Muscle of arm (tissue), 14 donors: ENCODE measurements around the gene AVL9. TPM values are rescaled to one million over a fixed set of nuclear protein-coding genes. Genes with fewer than 3 reads are reported as not detected.
"Not testable (repeated sequence)": the region's sequence is repeated elsewhere in the genome, so short reads cannot be mapped to it uniquely, and the experiment has no call there.

Source experiments
- DNase-seq: peaks from one replicate; pipeline ENCODE4 v3.0.0-alpha.2; 2013
- long read RNA-seq, 11 donors: transcript quantifications; one replicate each; lab custom pipeline, GENCODE V29; 2026
- polyA plus RNA-seq, 12 donors: library from polyadenylated mRNA; unstranded; fragments of 120-200 nt; gene quantifications; one replicate each; pipeline ENCODE4 v1.2.1, GENCODE V29; 2013; ENCODE audit not compliant: insufficient read length in 12 of 12

The AVL9 gene
- polyA plus RNA-seq, result 10 to 100 TPM in 11 of 12 donors, not detected in 1; 12.9 to 27.1 (median 14.4) TPM
- long read RNA-seq, donor 1, full-length matches to known transcripts, result 3 of 3 reads
- long read RNA-seq, donor 1, partial matches to known transcripts, result 0 of 3 reads
- long read RNA-seq, donor 1, other reads (novel, unspliced or antisense), result 0 of 3 reads
- long read RNA-seq, donor 2, full-length matches to known transcripts, result 1 of 1 reads
- long read RNA-seq, donor 2, partial matches to known transcripts, result 0 of 1 reads
- long read RNA-seq, donor 2, other reads (novel, unspliced or antisense), result 0 of 1 reads
- long read RNA-seq, donor 3, result 0 reads
- long read RNA-seq, donor 4, partial matches to known transcripts, result 13 of 61 reads
- long read RNA-seq, donor 4, other reads (novel, unspliced or antisense), result 48 of 61 reads
- long read RNA-seq, donor 5, full-length matches to known transcripts, result 1 of 1 reads
- long read RNA-seq, donor 5, partial matches to known transcripts, result 0 of 1 reads
- long read RNA-seq, donor 5, other reads (novel, unspliced or antisense), result 0 of 1 reads
- long read RNA-seq, donor 6, partial matches to known transcripts, result 0 of 1 reads
- long read RNA-seq, donor 6, other reads (novel, unspliced or antisense), result 0 of 1 reads
- long read RNA-seq, donor 7, result 0 reads
- long read RNA-seq, donor 8, result 0 reads
- long read RNA-seq, donor 9, result 0 reads
- long read RNA-seq, donor 10, full-length matches to known transcripts, result 1 of 1 reads
- long read RNA-seq, donor 10, partial matches to known transcripts, result 0 of 1 reads
- long read RNA-seq, donor 10, other reads (novel, unspliced or antisense), result 0 of 1 reads
- long read RNA-seq, donor 11, full-length matches to known transcripts, result 2 of 2 reads
- long read RNA-seq, donor 11, partial matches to known transcripts, result 0 of 2 reads
- long read RNA-seq, donor 11, other reads (novel, unspliced or antisense), result 0 of 2 reads

GRCh38 chr7:32495298-32496051 is at the start of gene AVL9:
Gene AVL9 (plus strand): TSS chr7:32495489. CDS start chr7:32495710, 221 bp downstream.
- DNase-seq, result peak; percentile 96

- no peak for DNase-seq
Observed at GRCh38 chr7:32447218-32447617, 48.1 kb upstream of the AVL9 start.

GRCh38 chr7:32453341-32454011 is 41.8 kb upstream of the AVL9 start:
- DNase-seq, result no peak

- DNase-seq, result no peak
Observed at GRCh38 chr7:32458025-32458424, 37.3 kb upstream of the AVL9 start.

GRCh38 chr7:32459788-32460187 is 35.5 kb upstream of the AVL9 start:
- DNase-seq, result no peak

GRCh38 chr7:32461484-32461883 is 33.8 kb upstream of the AVL9 start:
- DNase-seq, result no peak

GRCh38 chr7:32462451-32462850 is 32.8 kb upstream of the AVL9 start:
- DNase-seq, result no peak

- no peak for DNase-seq
Observed at GRCh38 chr7:32462977-32463376, 32.3 kb upstream of the AVL9 start.

- DNase-seq, result not testable (repeated sequence)
Observed at GRCh38 chr7:32464641-32465416, 30.5 kb upstream of the AVL9 start.

- DNase-seq, result not testable (repeated sequence)
Observed at GRCh38 chr7:32470004-32470403, 25.3 kb upstream of the AVL9 start.

GRCh38 chr7:32470871-32471270 is 24.4 kb upstream of the AVL9 start:
- no peak for DNase-seq

GRCh38 chr7:32472015-32472414 is 23.3 kb upstream of the AVL9 start:
- no peak for DNase-seq

- DNase-seq, result no peak
Observed at GRCh38 chr7:32474008-32474407, 21.3 kb upstream of the AVL9 start.

- no peak for DNase-seq
Observed at GRCh38 chr7:32476816-32477648, 18.3 kb upstream of the AVL9 start.

GRCh38 chr7:32477649-32477980 is 17.7 kb upstream of the AVL9 start:
- no peak for DNase-seq

- peak; percentile 16 for DNase-seq
Observed at GRCh38 chr7:32479574-32480200, 15.6 kb upstream of the AVL9 start.

GRCh38 chr7:32481176-32481575 is 14.1 kb upstream of the AVL9 start:
- DNase-seq, result no peak

GRCh38 chr7:32481921-32482320 is 13.4 kb upstream of the AVL9 start:
- no peak for DNase-seq

GRCh38 chr7:32489788-32490126 is 5.5 kb upstream of the AVL9 start:
- no peak for DNase-seq
